ENCODE results near the gene MAGEF1.

Gene MAGEF1

GRCh38 chr3:184750349-184751083 is 38.7 kb upstream of the MAGEF1 start:
- DNase-seq, result no peak
- H3K9me3 ChIP-seq, result no peaks in the 10 kb centered on the region
- TF ChIP-seq CTCF (IDR thresholded peaks at IDR 0.05; ENCODE audit: low read depth, low read length), result no peak
- H3K4me1 ChIP-seq, result no peaks in the 10 kb centered on the region
- no peaks in the 10 kb centered on the region for H3K27me3 ChIP-seq
- H3K36me3 ChIP-seq, result no peaks in the 10 kb centered on the region
- H3K4me3 ChIP-seq (ENCODE audit: low read depth, low read length), result no peak overlapping the region

GRCh38 chr3:184749168-184749744 is 37.4 kb upstream of the MAGEF1 start:
- no peaks in the 10 kb centered on the region for H3K36me3 ChIP-seq
- TF ChIP-seq CTCF (IDR thresholded peaks at IDR 0.05; ENCODE audit: low read depth, low read length), result no peak

GRCh38 chr3:184748219-184749135 is 36.6 kb upstream of the MAGEF1 start:
- peak; percentile 38 for DNase-seq
- Histone ChIP-seq H3K4me3 (ENCODE audit: low read depth, low read length) (no peak overlapping the region), H3K36me3 (no peaks in the 10 kb centered on the region), H3K27me3 (no peaks in the 10 kb centered on the region), H3K4me1 (no peaks in the 10 kb centered on the region), H3K9me3 (no peaks in the 10 kb centered on the region)
- peak; percentile 67 for TF ChIP-seq CTCF (IDR thresholded peaks at IDR 0.05; ENCODE audit: low read depth, low read length)

More at GRCh38 chr3:184749168-184749744, 37.4 kb upstream of the MAGEF1 start:
- Histone ChIP-seq H3K27me3 (no peaks in the 10 kb centered on the region), H3K9me3 (no peaks in the 10 kb centered on the region), H3K4me1 (no peaks in the 10 kb centered on the region), H3K4me3 (ENCODE audit: low read depth, low read length) (no peak overlapping the region)
- DNase-seq, result no peak

GRCh38 chr3:184746131-184747120 is 34.6 kb upstream of the MAGEF1 start:
- Histone ChIP-seq H3K36me3 (no peaks in the 10 kb centered on the region), H3K4me3 (ENCODE audit: low read depth, low read length) (no peak overlapping the region), H3K4me1 (peaks cover 3% of the 10 kb centered on the region; the same call in 1 of the 2 replicates), H3K9me3 (no peaks in the 10 kb centered on the region), H3K27me3 (no peaks in the 10 kb centered on the region)
- no peak for DNase-seq
- TF ChIP-seq CTCF (IDR thresholded peaks at IDR 0.05; ENCODE audit: low read depth, low read length), result no peak

GRCh38 chr3:184745526-184745925 is 33.7 kb upstream of the MAGEF1 start:
- no peak overlapping the region for H3K4me3 ChIP-seq (ENCODE audit: low read depth, low read length)
- no peaks in the 10 kb centered on the region for H3K27me3 ChIP-seq
- TF ChIP-seq CTCF (IDR thresholded peaks at IDR 0.05; ENCODE audit: low read depth, low read length), result no peak
- peaks cover 3% of the 10 kb centered on the region; the same call in 1 of the 2 replicates for H3K4me1 ChIP-seq
- no peak for DNase-seq
- H3K36me3 ChIP-seq, result no peaks in the 10 kb centered on the region
- no peaks in the 10 kb centered on the region for H3K9me3 ChIP-seq
